ENCODE data around the gene AP2S1. TPM values are rescaled to one million over a fixed set of nuclear protein-coding genes. Genes with fewer than 3 reads are reported as not detected.

The AP2S1 gene
- total and polyA plus RNA-seq, 2 donors (not counting 3 experiments of a cell fraction or from before 2014, with no cell fraction given), result 313 to 376 TPM

- POLR2A ChIA-PET, result interaction anchor here (0.6 kb wide), 1 partner anchor 12 kb away, joined by 5 read pairs; no protein-coding TSS in a partner anchor
- FAIRE-seq (no peak), DNase-seq (ENCODE audit: low read depth, low spot score) (no peak)
- Histone ChIP-seq H3K4me1 (ENCODE audit: control insufficient read depth, extremely low read depth, insufficient read depth, low read length) (no peaks in the 10 kb centered on the region), H3K4me3 (replicated peaks in 1 of 3; ENCODE audit: insufficient read depth in 1 of 3, low read depth in 1 of 3, low read length in 3 of 3) (no peak overlapping the region), H3K79me2 (ENCODE audit: control insufficient read depth, insufficient read depth, low read length) (peaks cover 37% of the 10 kb centered on the region), H3K9me1 (replicated peaks; ENCODE audit: control insufficient read depth, extremely low read depth, insufficient read depth, low read length) (no peaks in the 10 kb centered on the region), H3K9ac (replicated peaks; ENCODE audit: extremely low read depth, insufficient read depth, low read length) (no peak overlapping the region), H4K20me1 (replicated peaks; ENCODE audit: control insufficient read depth, extremely low read depth, insufficient read depth, low read length) (peaks cover 5% of the 10 kb centered on the region), H3K27ac (ENCODE audit: insufficient read depth, low read depth, low read length) (no peak overlapping the region), H2AFZ (ENCODE audit: low read depth, low read length) (no peak overlapping the region), H3K36me3 (ENCODE audit: control insufficient read depth in 2 of 2, extremely low read depth in 1 of 2, insufficient read depth in 2 of 2, low read length in 2 of 2) (no peaks in the 10 kb centered on the region), H3K4me2 (ENCODE audit: insufficient read depth, low read length) (no peak overlapping the region), H3K27me3 (ENCODE audit: control insufficient read depth in 2 of 2, insufficient read depth in 2 of 2, low read length in 2 of 2) (no peaks in the 10 kb centered on the region), H3K9me3 (replicated peaks; ENCODE audit: control insufficient read depth, insufficient read depth, low read length) (no peaks in the 10 kb centered on the region)
- CTCF ChIA-PET, result interaction anchor here (0.9 to 1.9 kb wide), 3 partner anchors 12 to 94 kb away, joined by 3 to 9 read pairs (median 3); no protein-coding TSS in a partner anchor
- dilution Hi-C loops (cut with MboI; ENCODE audit: extremely low pct_ligation_motif_present, low sequenced_read_pairs) (no loop called here), intact Hi-C loops (cut with micrococcal nuclease) (no loop called here)
- no TSS peak for BruUV-seq (replicated peaks)
- TF ChIP-seq CTCF (IDR thresholded peaks at IDR 0.05; ENCODE audit: extremely low read depth in 1 of 2, insufficient read depth in 1 of 2, low read depth in 1 of 2, low read length in 2 of 2), result no peak
- TF ChIP-seq FOS (IDR thresholded peaks at IDR 0.05; ENCODE audit: borderline replicate concordance, insufficient read depth, low read length), result no peak
- no peak for TF ChIP-seq JUN (IDR thresholded peaks at IDR 0.05; ENCODE audit: borderline replicate concordance, insufficient read depth, insufficient read length, low read depth)
- no peak for TF ChIP-seq EZH2 (IDR thresholded peaks at IDR 0.05; ENCODE audit: borderline replicate concordance, low read depth, low read length, severe bottlenecking)
- no peak for TF ChIP-seq GATA2 (IDR thresholded peaks at IDR 0.05; ENCODE audit: insufficient read depth, insufficient read length, low read depth, low read length)
- no peak for TF ChIP-seq MYC (IDR thresholded peaks at IDR 0.05; ENCODE audit: low read depth, low read length)
- TF ChIP-seq MAX (IDR thresholded peaks at IDR 0.05; ENCODE audit: insufficient read depth, insufficient read length), result no peak
- no peak for TF ChIP-seq POLR2AphosphoS5 (IDR thresholded peaks at IDR 0.05; ENCODE audit: insufficient read depth, low read depth, low read length)
- TF ChIP-seq POLR2A (IDR thresholded peaks at IDR 0.05; ENCODE audit: low read depth, low read length), result no peak
Measured at GRCh38 chr19:46896076-46896794, 45.6 kb upstream of the AP2S1 start.

Data from endothelial cell of umbilical vein (primary cell).